NCI-H187 (cell line): ENCODE results near the gene SLC1A1.
"Not testable (repeated sequence)": the region's sequence is repeated elsewhere in the genome, so short reads cannot be mapped to it uniquely, and the experiment has no call there.

Experiments used
- DNase-seq, 2 experiments: peaks; one replicate each; lab custom pipeline; 2025; lab: John Stamatoyannopoulos, UW

SLC1A1 gene

GRCh38 chr9:4579001-4579400, 88.7 kb downstream of the SLC1A1 start:
- no peak for DNase-seq

DNA sequence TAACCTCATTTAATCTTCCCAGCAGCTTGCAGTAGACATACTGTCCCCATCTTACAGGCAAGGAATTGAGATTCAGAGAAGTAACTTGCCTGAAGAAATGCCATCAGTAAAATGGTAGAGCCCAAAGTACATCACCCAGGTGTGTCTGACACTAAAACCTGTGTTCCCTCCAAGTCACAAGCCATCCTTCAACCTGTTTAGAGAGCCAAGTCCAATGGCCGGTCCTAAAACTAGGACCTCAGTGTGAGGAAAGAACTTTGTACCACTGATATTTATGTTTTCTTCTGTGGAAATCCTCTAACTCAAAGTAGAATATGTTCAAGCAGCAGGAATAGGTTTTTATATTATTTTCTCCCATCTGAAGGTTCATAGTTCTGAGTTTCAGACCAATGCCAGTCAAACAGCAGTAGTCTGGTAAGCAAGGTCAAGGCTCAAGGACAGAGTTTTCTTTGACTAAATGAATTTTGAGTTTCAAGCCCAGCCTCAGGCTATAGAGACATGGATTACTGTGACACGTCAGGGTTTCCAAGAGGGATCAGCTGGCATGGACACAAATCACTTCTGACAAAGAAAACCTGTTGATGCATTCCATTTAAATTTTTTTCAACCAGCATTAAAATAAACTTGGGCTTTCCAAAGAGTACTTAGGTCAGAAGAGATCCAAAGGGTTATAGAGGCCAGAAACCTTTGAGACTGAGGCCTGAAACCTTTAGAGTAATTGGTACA, 90.9 kb downstream of the SLC1A1 start:
- DNase-seq, result no peak

GRCh38 chr9:4581861-4582565, 91.7 kb downstream of the SLC1A1 start:
- DNase-seq, result no peak

GRCh38 chr9:4583001-4583400, 92.7 kb downstream of the SLC1A1 start:
- DNase-seq, result no peak

GRCh38 chr9:4584636-4585035, 94.4 kb downstream of the SLC1A1 start:
- DNase-seq, result no peak

- DNase-seq, result no peak
Observed at GRCh38 chr9:4585135-4585534, 94.9 kb downstream of the SLC1A1 start.

DNA sequence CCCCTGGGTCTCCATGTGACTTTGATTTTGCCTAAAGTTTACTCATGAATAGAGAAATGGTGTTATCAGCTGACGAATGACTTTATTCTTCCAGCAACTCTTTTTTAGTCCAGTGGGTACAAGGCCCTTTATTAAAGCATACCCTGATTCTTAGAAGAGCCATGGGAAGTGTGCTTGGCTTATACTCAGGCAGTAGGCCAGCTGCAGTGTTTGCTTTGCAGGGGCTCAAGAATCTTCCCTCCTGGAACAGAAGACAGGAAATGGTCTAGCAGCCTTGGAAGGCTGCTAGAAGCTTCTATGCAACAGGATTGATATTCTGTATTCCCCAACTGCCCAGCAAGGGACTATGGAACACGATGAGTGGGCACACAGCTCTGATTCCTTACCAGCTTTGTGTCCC, 98.5 kb downstream of the SLC1A1 start:
- DNase-seq, result no peak

DNA sequence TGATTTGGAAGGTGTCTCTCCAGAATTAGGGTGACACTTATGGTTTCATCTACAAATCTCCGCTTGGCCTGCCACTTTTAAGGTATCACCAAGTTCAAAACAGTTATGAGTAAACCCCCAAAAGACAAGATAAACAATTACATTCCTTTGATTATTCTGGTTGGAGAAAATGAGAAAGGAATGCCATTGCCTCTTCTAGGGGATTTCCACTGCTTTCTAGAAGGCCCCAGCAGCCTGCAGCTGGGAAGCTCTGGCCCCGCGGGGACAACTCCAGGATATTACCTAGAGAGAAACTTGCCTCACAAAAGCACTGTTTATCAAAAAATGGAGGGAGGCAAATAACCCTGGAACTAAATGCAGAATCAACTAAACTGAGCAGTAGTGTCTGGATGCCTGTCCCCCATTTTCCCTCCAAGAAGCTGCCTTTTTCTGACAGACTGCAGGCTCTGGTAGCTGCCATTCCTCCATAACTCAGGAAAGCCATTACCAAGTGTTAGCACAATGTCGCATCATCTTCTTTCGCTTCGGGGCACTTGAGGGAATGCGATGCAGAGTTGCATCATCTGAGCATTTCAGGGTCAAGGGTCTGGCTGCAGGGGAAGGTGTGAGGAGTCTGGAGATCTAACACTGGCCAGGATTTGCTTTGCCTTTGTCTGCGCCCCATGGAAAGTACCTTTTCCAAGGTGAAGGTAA, 100.3 kb downstream of the SLC1A1 start:
- no peak for DNase-seq

- no peak for DNase-seq
Observed at GRCh38 chr9:4591123-4591500, 100.8 kb downstream of the SLC1A1 start.

DNA sequence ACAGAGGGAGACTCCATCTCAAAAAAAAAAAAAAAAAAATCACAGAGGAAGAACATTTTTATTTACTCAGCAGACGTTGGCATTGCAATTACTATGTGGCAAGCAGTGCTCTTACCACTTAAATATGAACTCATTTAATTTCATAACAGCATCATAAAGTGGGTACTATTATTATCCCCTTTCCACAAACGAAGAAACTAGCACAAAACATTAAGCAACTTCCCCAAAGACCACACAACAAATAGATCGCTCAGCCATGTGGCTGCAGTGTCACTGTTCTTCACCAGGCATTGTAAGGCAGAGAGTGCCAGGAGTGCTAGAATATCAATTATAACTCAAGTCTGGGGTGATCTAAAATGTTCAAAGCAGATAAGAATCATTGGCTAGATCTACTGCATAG, 102.0 kb downstream of the SLC1A1 start:
- no peak for DNase-seq

- DNase-seq, result no peak
Observed at GRCh38 chr9:4592886-4593285, 102.6 kb downstream of the SLC1A1 start.

- no peak for DNase-seq
Observed at GRCh38 chr9:4594545-4594944, 104.3 kb downstream of the SLC1A1 start.

DNA sequence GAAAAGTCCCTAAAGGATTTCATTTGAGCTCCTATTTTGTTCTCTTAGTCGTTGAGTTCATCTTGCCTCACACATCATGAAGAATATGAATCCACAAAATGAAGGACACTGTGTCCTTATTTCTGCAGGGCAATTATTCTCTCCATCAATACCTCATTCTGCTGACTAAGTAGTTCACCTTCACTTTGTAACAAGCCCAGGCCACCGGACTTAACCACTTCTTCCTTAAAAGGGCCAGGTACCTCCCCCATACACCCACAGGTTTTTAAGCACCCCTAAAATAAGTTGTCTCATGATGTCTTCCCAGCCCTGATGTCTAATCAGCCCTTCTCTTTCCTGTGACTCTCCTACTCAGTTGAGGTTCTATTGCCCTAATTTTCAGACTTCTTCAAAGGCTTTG, 104.7 kb downstream of the SLC1A1 start:
- no peak for DNase-seq

GRCh38 chr9:4596165-4596922, 106.1 kb downstream of the SLC1A1 start:
- DNase-seq, result no peak

GRCh38 chr9:4600368-4600767, 110.1 kb downstream of the SLC1A1 start:
- DNase-seq, result no peak

DNA sequence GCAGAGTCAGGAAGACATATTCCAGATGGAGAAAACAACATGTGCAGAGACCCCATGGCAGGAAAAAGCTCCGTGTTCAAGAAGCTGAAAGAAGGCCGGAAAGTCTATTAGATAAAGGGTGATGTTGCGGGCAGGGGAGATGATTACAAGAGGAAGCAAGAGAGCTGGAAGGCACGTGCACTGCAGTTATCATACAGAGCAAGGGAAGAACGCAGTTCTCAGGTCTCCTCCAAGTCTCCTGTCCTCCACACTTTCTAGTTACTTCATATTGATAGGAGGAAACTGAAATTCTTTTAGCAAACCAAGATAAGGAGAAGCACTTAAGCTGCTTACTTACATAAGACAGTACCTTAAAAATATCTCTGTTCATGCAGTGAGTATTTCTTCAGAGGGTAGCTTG, 113.6 kb downstream of the SLC1A1 start:
- no peak for DNase-seq

GRCh38 chr9:4604678-4605095, 114.4 kb downstream of the SLC1A1 start:
- DNase-seq, result peak; percentile 27 to 74

GRCh38 chr9:4606033-4606432, 115.8 kb downstream of the SLC1A1 start:
- not testable (repeated sequence) for DNase-seq

GRCh38 chr9:4614627-4615026, 124.4 kb downstream of the SLC1A1 start:
- DNase-seq, result no peak

DNA sequence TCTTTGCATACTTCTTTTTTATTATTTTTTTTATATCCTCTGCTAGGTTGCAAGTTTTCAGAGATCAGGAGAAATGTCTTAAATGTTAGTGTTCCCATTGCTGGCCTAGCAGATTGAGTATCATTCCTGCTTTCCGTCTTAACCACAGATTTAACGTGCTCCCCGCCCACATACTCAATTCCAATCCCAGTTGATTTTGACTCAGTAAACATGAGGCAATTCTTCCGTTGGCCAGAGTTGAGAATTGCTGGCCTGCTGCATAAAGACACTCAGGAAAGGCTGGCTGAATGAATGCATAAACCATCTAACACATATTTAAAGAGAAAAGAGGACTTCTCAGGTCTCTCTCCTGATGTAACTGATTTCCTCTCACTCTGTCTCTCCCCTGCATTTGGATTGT, 125.0 kb downstream of the SLC1A1 start:
- no peak for DNase-seq

- no peak for DNase-seq
Observed at GRCh38 chr9:4615778-4616177, 125.5 kb downstream of the SLC1A1 start.

GRCh38 chr9:4617752-4618151, 127.5 kb downstream of the SLC1A1 start:
- no peak for DNase-seq
